OCI-LY1 (cell line): ENCODE data around the gene LDLRAD4.

Experiments used
- CTCF ChIP-seq: fragments of 200-600 bp; sonication (generic), shearing (Covaris generic); IDR thresholded peaks from 2 replicates; pipeline ENCODE4 v1.5.1; 2017; ENCODE audit warnings: mild to moderate bottlenecking, antibody characterized with exemption, low read length, moderate library complexity, mixed read lengths
- EZH2 ChIP-seq: fragments of 200-600 bp; sonication (generic), shearing (Covaris generic); IDR thresholded peaks from 2 replicates; pipeline ENCODE4 v1.8.0; 2017; ENCODE audit warnings: borderline replicate concordance, mixed run types, mild to moderate bottlenecking, antibody characterized with exemption, low read length, moderate library complexity, mixed read lengths

GRCh38 chr18:13537022-13537780 is 318.6 kb downstream of the LDLRAD4 start:
- TF ChIP-seq CTCF: no peak
- no peak for TF ChIP-seq EZH2
